ENCODE results near the gene FAM174A.

- TF ChIP-seq CTCF (conservative IDR thresholded peaks at IDR 0.05 in 1 of 2, IDR thresholded peaks at IDR 0.05 in 1 of 2; ENCODE audit: extremely low read depth in 1 of 2, insufficient read depth in 1 of 2, low read depth in 1 of 2, low read length in 2 of 2) (peak in 1 of 2 donors; percentile 19), EZH2 (IDR thresholded peaks at IDR 0.05; ENCODE audit: borderline replicate concordance, low read length) (no peak)
Measured at GRCh38 chr5:100520348-100520747, 14.8 kb upstream of the FAM174A start.
